K562 (cell line): ENCODE measurements around the gene TRMT112. TPM values are rescaled to one million over a fixed set of nuclear protein-coding genes. Genes with fewer than 3 reads are reported as not detected.

Experiments used
- MED1 ChIP-seq: sonication (generic); formaldehyde crosslinking; IDR thresholded peaks from 2 replicates; pipeline ENCODE4 v1.8.1; 2023; ENCODE audit warnings: missing genetic modification reagents, borderline replicate concordance
- NEUROD1 ChIP-seq: fragments of 150-350 bp; IDR thresholded peaks from 2 replicates; pipeline ENCODE4 v1.6.1; 2014; ENCODE audit warnings: borderline replicate concordance, low read length, low read depth; ENCODE audit not compliant: partially characterized antibody
- NFE2L1 ChIP-seq: fragments of 450-650 bp; IDR thresholded peaks from 2 replicates; pipeline ENCODE4 v1.6.1; 2016; ENCODE audit warnings: missing genetic modification characterization, low read depth, mild to moderate bottlenecking, missing compliant biosample characterization, moderate library complexity, borderline replicate concordance
- POLR2B ChIP-seq: fragments of 450-650 bp; IDR thresholded peaks from 2 replicates; pipeline ENCODE4 v1.6.1; 2018; ENCODE audit warnings: low read depth; ENCODE audit not compliant: partially characterized antibody
- POLR3G ChIP-seq: IDR thresholded peaks from 2 replicates; pipeline ENCODE4 v1.6.1; 2011; ENCODE audit not compliant: insufficient read length, insufficient replicate concordance; ENCODE audit errors: extremely low read depth
- PRPF4 ChIP-seq: fragments of 200-400 bp; formaldehyde crosslinking; IDR thresholded peaks from one replicate; pipeline ENCODE4 v1.6.1; 2017; ENCODE audit warnings: low read length, low read depth, mild to moderate bottlenecking; ENCODE audit not compliant: insufficient read depth, poor library complexity, severe bottlenecking
- RBFOX2 ChIP-seq: fragments of 200-400 bp; formaldehyde crosslinking; IDR thresholded peaks from 2 replicates; pipeline ENCODE4 v1.6.1; 2017; ENCODE audit warnings: low read depth, mild to moderate bottlenecking, low read length, moderate library complexity
- SRSF7 ChIP-seq: fragments of 200-400 bp; formaldehyde crosslinking; optimal IDR thresholded peaks from 2 replicates; pipeline ENCODE3; 2017; ENCODE audit warnings: mild to moderate bottlenecking, low read depth, low read length
- U2AF2 ChIP-seq: fragments of 200-400 bp; formaldehyde crosslinking; optimal IDR thresholded peaks from 2 replicates; pipeline ENCODE3; 2017; ENCODE audit warnings: low read depth, mild to moderate bottlenecking, low read length
- ZFP30 ChIP-seq: fragments of 250-450 bp; sonication (Bioruptor Pico); IDR thresholded peaks from 2 replicates; pipeline ENCODE4 v1.8.0; 2022; ENCODE audit warnings: moderate library complexity, mild to moderate bottlenecking, inconsistent platforms, borderline replicate concordance
- polyA plus RNA-seq, 8 experiments: library from polyadenylated mRNA; depleted of rRNA in 4 of 8; stranded (reverse) in 5 of 8; unstranded in 3 of 8; fragments of >200 nt; fragmentation: Nextera tagmentation in 2 of 8; fragmentation: Illumina TruSeq in 1 of 8; extraction: Ambion mirVana in 2 of 8; extraction: Trizol in 1 of 8; gene quantifications; 2 replicates each; pipeline versions ENCODE4 v1.2.1 to v1.2.3, GENCODE V29; 2011 to 2014; ENCODE audit warnings: inconsistent platforms in 1 of 8, missing spikeins in 1 of 8
- total RNA-seq, 7 experiments: library from RNA; depleted of rRNA in 6 of 7; stranded (reverse); fragments of >200 nt in 6 of 7; fragmentation: Illumina TruSeq in 2 of 7; extraction: Trizol in 2 of 7; gene quantifications; 2 replicates each; pipeline versions ENCODE4 v1.2.1 to v1.2.3, GENCODE V29; 2011 to 2021; ENCODE audit warnings: low replicate concordance in 1 of 7
- TF ChIP-seq, protein P1 (sequence below), 2 experiments: fragments of 450-650 bp; formaldehyde crosslinking in 1 of 2; IDR thresholded peaks; 2 replicates each; pipeline versions ENCODE4 v1.4.0 to v1.6.1; 2014 to 2020; ENCODE audit warnings: mild to moderate bottlenecking in 2 of 2, borderline replicate concordance in 1 of 2, low read depth in 1 of 2
- TF ChIP-seq, protein P2 (sequence below), 3 experiments: fragments of 200-800 bp in 1 of 3; fragments of 250-450 bp in 1 of 3; fragments of 450-650 bp in 1 of 3; sonication (Bioruptor Pico) in 1 of 3; sonication (Bioruptor generic) in 1 of 3; formaldehyde crosslinking in 1 of 3; IDR thresholded peaks; 2 replicates each; pipeline versions ENCODE4 v1.6.1 to v1.8.0; 2016 to 2022; ENCODE audit warnings: mild to moderate bottlenecking in 2 of 3, missing genetic modification characterization in 2 of 3, missing compliant biosample characterization in 1 of 3, moderate library complexity in 1 of 3

The TRMT112 gene
- total and polyA plus RNA-seq, 9 of the 15 experiments (the other 6 are each of a cell fraction or from before 2014, with no cell fraction given) = 162 to 444 (median 300) TPM

DNA sequence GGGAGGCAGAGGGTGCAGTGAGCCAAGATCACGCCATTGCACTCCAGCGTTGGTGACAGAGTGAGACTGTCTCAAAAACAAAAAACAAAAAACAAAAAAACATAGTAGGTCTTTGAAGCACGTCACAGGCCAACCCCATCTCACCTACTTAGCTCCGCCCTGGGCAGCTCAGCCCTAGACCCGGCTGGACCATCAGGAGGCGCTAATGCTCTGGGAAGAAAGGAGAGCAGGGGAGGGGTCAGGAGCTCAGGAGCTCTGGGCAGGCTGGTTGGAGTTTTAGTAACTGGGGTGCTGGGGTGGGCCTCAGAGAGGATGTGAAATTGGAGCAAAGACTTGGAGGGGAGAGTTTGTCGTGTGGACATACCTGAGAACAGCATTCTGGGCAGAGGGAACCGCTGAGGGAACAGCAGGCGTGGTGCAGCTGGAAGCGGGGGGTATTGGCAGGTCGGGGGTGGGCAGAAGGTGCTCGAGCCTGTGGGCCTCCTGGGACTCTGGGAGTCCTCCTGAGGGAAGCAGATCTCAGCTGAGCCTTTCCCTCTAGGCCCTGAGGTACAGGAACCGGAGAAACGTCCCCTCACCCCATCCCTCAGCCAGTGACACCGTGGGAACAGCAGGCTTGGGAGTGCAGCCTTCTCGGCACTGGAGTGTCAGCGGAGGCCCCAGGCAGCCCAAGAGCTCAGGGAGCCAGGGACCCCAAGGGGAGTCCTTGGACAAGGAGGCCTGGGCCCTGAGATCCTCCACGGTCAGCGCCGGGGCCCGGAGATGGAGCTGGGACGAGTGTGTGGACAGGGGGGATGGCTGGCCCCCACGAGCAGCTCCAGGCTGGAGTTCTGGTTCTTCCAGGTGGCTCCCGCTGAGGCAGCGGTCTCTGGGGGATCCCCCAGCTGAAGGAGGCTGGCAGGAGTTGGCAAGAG, 39.4 kb upstream of the TRMT112 start (continued):
- TF ChIP-seq, protein P1, sequence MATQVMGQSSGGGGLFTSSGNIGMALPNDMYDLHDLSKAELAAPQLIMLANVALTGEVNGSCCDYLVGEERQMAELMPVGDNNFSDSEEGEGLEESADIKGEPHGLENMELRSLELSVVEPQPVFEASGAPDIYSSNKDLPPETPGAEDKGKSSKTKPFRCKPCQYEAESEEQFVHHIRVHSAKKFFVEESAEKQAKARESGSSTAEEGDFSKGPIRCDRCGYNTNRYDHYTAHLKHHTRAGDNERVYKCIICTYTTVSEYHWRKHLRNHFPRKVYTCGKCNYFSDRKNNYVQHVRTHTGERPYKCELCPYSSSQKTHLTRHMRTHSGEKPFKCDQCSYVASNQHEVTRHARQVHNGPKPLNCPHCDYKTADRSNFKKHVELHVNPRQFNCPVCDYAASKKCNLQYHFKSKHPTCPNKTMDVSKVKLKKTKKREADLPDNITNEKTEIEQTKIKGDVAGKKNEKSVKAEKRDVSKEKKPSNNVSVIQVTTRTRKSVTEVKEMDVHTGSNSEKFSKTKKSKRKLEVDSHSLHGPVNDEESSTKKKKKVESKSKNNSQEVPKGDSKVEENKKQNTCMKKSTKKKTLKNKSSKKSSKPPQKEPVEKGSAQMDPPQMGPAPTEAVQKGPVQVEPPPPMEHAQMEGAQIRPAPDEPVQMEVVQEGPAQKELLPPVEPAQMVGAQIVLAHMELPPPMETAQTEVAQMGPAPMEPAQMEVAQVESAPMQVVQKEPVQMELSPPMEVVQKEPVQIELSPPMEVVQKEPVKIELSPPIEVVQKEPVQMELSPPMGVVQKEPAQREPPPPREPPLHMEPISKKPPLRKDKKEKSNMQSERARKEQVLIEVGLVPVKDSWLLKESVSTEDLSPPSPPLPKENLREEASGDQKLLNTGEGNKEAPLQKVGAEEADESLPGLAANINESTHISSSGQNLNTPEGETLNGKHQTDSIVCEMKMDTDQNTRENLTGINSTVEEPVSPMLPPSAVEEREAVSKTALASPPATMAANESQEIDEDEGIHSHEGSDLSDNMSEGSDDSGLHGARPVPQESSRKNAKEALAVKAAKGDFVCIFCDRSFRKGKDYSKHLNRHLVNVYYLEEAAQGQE (IDR thresholded peaks at IDR 0.05; ENCODE audit: borderline replicate concordance) = peak; percentile 63; the same call in 1 of the 2 replicates
- TF ChIP-seq, protein P1 (CRISPR knock-in tag; IDR thresholded peaks at IDR 0.05; ENCODE audit: low read depth) = no peak
- TF ChIP-seq SRSF7 = no peak
- TF ChIP-seq U2AF2 = no peak
- TF ChIP-seq POLR2B = no peak
- TF ChIP-seq RBFOX2 = peak; percentile 29; the same call in 1 of the 2 replicates
- TF ChIP-seq PRPF4 = no peak
- no peak for TF ChIP-seq MED1 (CRISPR knock-in tag)
- TF ChIP-seq NEUROD1 = peak; percentile 47
- TF ChIP-seq, protein P2, sequence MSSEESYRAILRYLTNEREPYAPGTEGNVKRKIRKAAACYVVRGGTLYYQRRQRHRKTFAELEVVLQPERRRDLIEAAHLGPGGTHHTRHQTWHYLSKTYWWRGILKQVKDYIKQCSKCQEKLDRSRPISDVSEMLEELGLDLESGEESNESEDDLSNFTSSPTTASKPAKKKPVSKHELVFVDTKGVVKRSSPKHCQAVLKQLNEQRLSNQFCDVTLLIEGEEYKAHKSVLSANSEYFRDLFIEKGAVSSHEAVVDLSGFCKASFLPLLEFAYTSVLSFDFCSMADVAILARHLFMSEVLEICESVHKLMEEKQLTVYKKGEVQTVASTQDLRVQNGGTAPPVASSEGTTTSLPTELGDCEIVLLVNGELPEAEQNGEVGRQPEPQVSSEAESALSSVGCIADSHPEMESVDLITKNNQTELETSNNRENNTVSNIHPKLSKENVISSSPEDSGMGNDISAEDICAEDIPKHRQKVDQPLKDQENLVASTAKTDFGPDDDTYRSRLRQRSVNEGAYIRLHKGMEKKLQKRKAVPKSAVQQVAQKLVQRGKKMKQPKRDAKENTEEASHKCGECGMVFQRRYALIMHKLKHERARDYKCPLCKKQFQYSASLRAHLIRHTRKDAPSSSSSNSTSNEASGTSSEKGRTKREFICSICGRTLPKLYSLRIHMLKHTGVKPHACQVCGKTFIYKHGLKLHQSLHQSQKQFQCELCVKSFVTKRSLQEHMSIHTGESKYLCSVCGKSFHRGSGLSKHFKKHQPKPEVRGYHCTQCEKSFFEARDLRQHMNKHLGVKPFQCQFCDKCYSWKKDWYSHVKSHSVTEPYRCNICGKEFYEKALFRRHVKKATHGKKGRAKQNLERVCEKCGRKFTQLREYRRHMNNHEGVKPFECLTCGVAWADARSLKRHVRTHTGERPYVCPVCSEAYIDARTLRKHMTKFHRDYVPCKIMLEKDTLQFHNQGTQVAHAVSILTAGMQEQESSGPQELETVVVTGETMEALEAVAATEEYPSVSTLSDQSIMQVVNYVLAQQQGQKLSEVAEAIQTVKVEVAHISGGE (CRISPR knock-in tag; IDR thresholded peaks at IDR 0.05) = no peak
- TF ChIP-seq POLR3G = no peak
- no peak for TF ChIP-seq ZFP30
- no peak for TF ChIP-seq NFE2L1 (tag)
